ELF-1 (cell line): ENCODE data around the gene SLC23A3.

Source experiments
- DNase-seq: peaks from one replicate; pipeline ENCODE4 v3.0.0-alpha.2; 2016; ENCODE audit warnings: low read depth, low spot score

Gene SLC23A3

DNA sequence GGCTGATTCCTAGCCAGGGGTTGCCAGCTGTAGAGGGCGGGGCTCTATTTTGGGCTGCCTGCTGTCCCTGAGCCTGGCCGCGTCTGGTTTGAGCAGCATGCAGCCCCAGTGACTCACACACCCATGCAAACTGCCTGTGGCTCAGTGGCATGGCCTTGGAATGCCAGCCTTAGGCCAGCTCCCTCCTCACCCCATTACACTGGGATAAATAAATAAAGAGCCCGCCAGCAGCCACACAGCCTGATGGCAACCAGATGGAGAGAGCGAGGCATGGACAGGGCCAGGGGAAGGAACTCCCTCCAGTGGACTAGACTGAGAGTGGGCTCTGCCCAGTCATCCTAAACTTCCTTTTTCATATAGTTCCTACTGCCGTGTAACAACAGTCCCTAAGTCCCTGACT, 27.5 kb downstream of the SLC23A3 start:
- DNase-seq = peak; percentile 56

DNA sequence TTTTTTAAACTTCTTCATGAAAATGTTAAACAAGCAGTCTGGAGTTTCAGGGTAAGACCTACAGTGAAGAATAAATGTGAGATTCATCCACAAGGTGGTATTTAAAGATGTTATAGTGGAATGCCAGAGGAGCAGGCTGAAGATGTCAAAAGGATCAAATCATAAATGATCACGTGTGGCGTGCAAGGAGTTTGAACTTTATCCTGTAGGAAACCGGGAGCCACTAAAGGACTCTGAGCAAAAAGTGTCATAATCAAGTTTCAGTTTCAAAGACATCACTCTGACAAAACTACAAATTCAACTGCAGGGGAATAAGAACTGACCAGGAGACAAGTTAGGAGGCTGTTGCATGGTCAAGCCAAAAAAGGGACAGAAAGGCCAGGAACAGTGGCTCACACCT, 29.1 kb downstream of the SLC23A3 start:
- DNase-seq = no peak

DNA sequence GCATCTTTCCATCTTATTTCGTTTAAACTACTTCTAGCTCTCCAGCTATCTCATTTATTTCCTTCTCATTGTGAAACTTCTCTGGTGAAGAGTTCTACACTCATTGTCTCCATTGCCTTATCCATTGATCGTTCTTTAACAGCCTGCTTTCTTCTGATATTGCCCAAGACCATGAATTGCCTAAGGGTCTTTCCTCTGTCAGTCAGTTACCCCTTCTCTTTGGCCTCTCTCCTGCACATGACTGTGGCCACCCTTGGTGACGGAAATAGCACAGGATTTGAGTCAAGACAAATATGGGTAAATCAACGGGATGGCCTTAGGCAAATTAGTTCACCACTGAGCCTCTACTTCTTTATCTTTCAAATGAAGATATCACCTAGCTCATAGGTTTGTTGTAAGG, 35.9 kb downstream of the SLC23A3 start:
- DNase-seq = peak; percentile 27

DNA sequence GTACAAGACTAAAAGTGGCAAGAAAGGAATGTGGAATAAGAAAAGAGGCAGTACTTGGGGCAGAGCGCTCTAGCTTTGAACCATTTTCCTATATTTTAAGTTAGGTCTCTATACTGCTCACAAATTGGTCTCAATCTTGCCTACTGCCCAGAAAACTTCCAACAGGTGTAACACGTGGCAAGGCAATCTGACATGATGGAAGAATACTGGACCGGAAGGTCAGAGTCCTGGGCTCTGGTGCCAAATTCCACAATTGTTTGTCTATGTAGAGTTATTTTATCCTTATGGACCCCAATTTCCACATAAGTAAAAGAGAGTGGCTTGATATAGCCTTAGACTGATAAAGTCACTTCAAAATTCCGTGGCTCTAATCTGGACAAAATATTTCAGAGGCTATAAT, 38.1 kb downstream of the SLC23A3 start:
- no peak for DNase-seq

DNA sequence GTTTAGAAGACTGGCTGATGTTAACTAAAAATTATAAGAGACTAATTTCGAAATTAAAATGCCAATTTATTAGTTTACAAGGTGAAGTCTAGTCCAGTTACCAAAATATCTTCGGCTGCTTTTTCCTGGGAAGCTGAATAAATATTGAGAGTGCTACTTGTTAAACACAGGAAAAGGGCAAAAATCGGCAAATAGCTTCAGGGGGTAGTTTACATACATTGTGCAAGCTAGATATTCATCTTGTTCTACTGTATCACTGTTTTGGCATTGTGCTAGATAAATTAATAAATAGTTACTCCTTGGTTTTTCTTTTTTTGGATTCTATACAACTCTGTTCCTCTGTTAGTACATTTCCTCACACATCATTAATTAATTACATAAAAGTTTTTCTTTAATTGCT, 38.5 kb downstream of the SLC23A3 start:
- DNase-seq = no peak

DNA sequence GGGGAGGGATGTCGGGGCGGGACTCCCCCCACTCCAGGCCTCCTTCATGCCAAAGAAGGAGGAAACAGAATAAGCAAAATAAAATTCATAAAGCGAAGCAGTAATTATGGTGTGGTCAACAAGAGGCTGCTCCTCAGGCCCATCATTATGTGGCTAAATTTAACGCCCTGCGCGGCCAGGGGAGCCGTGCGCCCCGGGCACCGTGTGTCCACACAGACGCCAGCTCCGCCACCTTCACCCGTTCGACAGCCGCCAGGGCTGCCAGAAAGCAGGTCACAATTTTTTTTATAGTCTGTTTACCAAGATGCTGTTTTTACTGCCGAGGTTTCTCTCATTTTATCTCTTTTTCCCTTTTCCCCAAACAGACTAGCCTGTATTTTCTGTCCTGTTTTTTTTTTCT, 40.2 kb downstream of the SLC23A3 start:
- DNase-seq = no peak

DNA sequence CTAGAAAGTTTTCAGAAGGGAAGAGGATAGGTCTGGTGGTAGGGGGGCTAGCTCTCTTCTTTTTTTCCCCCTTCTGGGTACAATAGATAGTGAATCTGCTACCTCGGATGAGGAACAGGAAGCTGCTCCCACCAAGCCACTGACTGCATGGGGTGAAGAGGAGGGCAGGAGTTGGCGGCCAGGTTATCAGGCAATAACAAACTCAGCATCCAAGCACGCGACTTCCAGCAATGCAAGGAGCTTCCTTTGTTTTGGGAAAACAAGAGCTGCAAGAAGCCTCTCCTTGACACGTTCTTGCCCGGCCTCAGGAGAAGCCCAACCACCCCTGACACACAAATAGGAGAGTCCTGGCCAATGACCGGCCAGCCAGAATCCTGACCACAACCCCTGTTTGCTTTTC, 41.4 kb downstream of the SLC23A3 start:
- peak; percentile 89 for DNase-seq

DNA sequence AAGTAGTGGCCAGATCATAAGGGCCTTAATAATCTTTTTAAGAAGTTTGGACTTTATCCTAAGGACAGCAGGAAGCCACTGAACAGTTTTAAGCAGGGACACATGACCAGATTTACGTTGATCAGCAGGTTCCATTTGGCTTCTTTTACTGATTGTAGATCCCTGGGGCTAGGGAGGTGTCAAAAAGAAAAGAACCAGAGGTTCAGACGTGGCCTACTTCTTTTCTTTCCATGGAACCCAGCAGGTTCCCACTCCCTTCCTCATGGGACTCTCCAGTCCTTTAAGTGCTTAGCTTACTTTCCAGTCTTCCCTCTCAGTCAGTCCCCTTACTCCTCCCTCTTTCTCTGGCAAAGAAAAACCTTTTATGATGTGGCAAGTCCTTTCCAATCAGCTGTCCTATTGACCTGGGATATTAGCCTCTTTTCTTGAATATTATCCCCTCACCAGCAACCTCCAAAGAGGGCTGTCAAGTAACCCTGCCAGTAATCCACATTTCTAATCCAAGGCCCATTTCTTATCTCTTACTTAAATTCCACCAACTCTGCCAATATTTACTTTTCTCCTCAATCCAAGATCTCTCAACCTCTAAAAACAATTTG, 42.7 kb downstream of the SLC23A3 start:
- DNase-seq = peak; percentile 60

DNA sequence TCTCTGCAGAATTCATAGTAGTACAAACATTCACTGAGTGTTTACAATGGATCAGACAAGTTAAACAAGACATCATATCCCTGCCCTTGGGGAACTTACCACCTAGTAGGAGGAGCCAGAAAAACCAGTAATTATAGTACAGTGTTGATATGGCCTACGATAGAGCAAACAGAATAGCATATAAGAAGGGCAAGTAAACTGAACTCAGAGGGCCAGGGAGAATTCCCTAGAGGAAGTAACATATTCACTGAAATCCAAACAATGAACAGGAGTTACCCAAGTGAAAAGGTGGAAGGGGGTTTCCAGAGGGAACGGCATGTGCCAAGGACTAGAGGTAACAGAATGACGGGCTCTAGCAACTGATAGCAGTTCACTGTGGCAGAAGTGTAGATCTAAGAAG, 43.3 kb downstream of the SLC23A3 start:
- no peak for DNase-seq

DNA sequence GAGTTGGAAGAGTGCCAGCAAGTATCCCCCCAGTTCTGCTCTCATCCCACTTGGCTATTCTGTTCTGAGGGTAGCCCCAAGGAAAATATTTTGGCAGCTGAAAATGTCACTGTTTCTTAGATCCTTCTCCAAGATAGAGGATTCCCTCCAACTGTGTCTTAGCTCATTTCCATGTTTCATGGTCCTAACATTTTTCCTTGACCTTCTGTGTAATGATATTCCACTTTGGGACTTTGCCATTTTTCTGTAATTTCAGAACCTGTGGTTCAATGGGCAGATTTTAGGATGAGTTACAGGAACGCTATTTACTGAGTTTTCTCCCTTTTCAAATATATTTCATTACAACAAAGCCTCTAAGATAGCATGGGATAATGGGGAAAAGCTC, 44.0 kb downstream of the SLC23A3 start:
- DNase-seq = no peak

DNA sequence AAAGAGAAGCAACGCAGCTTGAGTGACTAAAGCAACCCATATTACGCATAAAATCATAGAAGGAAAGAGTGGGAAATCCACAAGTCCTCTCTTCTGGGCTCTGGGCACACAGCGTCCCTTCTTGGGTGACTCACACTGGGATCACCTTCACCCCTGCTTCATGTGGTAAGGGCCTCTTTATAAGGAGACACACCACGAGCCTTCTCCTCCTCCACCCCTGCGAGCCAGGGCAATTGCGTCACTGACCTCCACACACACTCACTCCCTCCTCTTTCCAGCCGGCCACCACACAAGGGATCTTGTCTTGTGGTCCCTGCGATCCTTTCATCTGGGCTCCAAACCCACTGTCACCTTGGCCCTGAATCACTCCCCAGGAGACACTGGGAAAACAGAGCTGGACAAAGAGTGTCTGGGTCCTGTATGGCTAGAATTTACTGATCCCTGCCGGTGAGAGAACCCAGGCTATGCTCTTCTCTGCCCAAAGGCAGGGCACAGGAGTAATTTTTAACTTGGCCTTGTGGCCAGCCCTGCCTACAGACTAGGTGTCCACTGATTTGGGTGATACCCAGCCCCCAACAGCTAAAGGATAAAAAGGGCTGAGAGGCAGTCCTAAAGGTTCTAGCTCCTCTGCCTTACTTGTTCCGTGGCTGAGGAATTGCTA, 44.5 kb downstream of the SLC23A3 start:
- no peak for DNase-seq

DNA sequence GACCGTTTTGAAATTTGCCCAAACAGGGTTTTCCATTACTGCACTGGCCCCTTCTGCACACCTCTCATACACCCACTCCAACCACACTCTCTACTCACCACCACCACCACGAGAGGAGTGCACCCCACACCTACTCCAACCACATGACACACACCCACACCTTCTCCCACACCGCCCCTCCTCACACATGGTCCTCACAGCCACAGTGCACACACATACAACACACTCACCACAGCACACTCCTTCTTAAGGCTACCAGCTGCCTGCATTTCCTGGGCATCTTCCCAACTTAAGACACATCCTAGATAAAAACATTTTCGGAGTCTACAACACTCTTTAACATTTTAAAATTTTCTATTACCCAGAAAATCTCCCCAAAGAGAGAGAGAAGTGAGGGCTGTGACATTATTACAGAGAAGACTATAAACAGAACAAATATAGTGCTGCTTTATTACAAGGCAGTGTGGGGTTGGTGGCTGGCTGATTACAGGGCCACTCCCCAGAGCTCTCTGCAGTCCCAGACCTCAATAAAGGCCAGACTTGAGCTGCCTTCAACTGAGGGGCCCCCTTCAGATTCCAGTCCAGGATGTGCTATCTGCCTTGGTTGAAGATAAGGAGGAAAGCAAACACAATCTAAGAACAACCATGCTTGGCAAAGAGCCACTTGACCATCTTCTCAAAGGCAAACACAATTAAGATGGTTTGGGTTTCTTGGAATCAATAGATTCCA, 45.3 kb downstream of the SLC23A3 start:
- no peak for DNase-seq

DNA sequence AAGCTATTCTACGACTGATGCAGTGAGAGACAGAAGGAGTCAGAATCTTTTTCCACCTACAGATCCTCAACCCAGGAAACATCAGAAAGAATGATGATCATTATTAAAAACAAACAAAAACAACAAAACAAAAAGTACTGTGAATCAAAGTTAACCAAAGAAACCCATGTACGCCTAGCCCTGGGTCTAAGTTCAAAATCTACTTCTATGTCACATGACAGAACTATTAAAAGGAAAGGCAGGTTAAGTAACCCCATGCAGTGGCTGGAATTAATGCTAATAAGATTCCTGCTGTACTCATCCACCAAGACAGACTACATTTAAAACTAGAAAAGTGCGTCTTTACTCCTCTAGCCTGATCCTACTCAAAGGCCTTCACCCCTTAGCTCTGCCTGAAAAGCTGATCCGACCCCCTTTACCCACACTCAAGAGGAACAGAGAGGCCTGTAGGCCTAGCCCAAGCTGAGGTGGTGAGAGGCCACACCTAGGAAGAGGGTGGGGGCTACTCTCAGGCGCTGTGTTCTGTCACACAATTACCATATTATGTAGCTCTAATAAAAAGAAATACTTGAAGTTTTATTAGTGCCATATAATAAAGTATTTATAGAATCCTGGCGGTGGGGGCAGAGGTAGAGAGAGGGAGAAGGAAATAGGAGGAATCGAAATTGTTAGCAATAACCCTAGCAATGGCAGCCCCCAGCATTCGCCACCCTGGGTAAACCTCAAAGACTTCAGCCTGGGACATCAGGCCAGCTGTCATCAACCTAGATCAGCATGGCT, 46.3 kb downstream of the SLC23A3 start:
- DNase-seq = no peak

DNA sequence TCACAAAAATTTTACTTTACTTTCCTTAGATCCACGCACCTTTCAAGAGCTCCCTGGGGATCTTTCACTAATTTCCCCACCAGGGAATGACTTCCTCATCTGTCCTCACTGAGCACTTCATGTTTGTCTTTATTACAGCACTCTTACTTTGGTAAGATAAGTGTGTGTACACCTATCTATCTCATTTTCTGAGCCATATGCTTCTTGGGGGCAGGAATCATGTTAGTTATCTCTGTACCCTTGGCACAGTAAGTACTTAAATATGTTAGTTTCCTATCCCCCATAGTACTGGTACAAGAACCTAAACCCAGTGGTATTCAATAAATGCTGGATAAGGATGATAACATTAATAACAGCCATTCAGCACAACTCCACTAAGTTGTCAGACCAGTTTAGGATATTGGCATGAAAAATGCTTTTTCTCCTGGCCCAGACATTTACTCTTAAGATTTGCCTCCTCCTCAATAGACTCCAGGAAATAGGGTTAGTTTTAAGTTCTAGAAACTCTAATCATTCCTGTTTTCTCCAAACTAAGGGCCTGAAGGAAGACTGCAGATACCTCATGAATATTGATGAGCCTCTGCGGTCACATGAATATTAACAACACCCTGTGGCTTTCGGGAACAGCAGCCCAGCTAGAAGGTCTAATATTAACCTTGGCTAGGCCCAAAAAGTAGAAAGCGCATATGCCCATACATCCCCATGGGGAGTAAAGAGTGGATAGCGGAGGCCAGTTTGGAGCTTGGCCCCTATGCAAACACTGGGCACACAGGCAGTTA, 47.4 kb downstream of the SLC23A3 start:
- no peak for DNase-seq

DNA sequence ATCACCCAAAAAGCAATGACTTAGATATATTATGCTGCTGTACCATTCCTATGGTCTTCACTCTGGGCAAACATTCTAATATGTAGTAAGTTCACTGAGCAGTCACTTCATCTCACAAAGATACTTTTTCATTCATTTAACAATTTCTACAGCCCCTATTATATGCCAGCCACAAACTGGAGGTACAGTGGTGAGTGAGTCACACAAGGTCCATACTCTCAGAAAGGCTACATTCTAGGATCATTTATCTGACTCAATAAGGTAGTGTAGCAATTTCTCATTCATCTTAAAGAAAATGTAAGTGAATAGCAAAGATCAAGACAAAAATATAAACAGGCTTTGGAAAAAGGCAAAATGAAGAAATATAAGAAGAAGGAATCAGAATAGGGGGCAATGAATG, 49.7 kb downstream of the SLC23A3 start:
- DNase-seq = no peak

DNA sequence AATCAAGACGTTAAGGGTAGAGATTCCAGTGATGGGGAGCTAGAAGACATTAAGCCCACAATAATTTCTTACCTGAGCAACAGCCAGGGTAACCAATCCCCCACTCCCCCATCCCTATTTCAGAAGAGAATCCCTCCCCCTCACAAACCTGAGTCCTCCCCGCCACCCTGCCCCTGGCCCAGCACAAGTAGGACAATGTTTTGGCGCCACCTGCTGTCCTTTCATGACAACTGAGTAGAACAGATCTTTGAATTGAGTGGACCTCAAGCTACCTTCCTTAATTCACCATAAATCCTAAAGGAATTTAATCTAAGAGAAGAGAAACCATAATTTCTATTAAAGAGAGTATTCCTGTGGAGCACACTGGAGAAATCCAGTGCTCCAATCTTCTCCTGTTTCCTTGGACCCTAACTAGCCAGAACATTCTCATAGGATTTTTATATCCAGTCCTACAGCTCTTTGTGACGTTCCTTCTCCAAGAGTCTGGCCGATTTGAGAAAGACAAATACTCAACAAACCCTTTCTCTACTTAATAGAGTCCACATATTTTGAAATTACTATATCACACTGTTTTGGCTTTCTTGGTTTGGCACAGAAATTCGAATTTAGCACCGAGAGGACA, 50.3 kb downstream of the SLC23A3 start:
- DNase-seq = peak; percentile 52

DNA sequence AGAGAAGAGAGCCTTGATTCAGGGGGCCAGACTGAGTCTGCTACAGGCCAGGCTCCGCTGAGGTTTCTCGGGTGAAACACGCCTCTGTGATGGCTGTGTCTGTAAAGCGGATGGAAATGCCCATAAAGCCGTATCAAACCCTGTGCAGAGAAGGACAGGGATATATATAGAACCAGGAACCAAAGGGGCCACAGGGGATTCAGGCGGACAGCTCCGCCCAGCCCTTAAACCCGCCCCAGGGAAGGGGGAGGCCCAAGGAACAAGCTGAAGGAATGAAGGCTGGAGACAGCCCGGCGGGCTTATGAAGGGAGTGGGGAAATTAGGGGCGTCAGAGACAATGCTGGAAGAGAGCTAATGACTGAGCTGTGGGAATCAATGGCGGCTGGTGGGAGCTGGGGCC, 51.3 kb downstream of the SLC23A3 start:
- DNase-seq = peak; percentile 53

DNA sequence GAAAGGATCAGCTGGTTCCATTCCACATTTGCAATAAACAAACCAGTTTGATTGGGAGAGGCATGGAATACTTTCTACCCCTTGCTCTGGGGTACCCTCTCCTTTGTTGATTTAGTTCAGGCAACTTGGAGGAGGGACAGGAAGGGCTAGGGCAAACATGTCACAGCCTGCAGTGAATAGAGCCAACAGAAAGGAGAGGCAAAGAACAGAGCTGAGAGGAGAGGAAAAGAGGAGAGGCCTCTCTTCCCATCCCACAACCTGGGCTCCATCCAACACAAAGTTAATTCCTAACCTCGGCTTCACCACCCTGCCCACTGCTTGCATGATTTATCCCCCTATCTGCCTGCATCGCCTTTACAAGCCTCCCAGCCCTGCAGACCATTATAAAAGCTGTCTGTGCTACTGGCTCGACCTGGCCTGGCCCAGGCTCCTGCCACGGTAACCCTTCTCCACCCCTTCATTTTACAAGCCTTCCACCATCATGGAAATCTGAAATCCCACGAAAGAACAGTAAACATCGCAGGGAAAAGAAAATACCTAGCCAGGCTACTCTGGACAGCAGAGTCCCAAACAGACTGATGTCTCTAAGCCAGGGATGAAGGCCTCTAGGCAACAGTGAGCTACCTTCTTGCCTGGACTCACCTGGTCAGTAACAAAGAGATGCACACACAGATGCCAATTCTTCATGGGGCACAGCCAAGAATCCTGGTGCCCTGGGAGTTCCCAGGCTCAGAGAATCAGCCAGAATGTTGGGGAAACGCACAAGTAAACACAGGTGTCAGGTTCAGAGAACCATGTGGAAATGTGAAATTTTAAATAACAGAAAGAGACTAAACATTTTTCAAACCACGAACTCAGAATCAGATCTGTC, 52.8 kb downstream of the SLC23A3 start:
- DNase-seq = no peak

DNA sequence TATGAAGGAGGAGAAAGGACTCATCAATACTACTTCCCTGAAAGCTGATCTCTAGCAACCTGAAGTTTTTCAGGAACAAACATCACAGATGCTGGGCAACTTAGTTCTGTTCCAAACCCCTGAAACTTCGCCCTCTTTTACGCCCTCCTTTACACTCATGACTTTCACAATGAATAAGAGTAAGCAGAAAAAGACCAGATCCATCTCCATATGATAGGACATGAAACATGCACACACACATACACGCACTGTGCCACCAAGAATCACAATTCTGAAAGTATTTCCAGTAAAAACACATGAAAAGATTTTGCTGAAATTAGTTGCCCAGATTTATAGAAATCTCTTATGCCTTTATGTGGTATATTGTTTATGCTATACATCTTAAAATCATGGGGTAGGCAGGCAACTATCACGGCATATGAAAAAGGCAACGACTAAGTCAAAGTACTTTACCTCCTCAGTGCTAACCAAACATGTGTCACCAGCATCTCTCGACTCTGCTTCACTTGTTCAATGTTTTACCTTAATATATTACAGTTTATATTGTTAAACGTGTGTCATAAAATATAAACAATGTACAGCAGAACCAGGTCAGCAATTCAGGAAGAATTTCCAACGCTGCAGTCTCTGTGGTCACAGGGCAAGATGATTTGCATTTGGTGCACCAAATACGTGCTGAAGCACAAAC, 57.0 kb downstream of the SLC23A3 start:
- DNase-seq = no peak

DNA sequence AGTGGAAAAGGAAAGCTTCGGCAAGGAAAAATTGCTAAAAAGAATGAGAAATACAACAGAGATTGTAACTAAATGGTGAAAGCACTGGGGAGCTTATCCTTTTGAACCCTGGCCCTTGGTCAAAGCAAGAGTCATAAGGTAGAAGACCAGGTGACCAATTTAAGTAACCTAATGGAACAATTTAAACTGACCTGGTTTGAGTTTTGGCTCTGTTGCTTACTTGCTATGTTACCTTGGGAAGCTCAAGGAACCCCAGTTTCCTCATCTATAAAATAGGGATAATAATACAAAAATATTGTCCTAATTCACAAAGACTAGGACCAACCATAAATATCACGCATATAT, 57.8 kb downstream of the SLC23A3 start:
- no peak for DNase-seq
